ENCODE measurements around the gene AP4E1.
"Not testable (repeated sequence)": the region's sequence is repeated elsewhere in the genome, so short reads cannot be mapped to it uniquely, and the experiment has no call there.

Gene AP4E1

DNA sequence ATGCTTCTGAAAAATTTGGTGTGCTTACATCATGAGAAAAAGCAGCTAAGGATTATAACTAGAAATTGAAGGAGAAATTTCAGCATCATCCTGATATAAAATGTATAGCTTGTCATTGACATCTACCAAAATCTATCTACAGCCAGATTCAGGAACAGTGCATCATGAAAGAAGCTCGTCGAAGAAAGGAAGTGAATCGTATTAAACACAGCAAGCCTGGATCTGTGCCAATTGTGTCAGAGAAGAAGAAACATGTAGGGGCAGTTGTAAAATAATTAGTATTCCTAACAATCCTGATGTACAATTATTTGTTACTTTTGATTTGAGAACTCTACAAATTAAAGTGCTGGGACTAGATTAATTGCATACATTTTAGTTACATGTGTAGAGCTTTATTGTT, 37.2 kb downstream of the AP4E1 start:
- Histone ChIP-seq H2AK5ac (ENCODE audit: low read depth, low read length) (no peak overlapping the region), H3K18ac (ENCODE audit: low read length) (no peak overlapping the region), H3K4me3 (ENCODE audit: low read length in 2 of 2) (no peak overlapping the region), H2BK12ac (ENCODE audit: low read length) (no peak overlapping the region), H3K27ac (replicated peaks; ENCODE audit: low read length) (no peak overlapping the region), H2BK120ac (ENCODE audit: low read depth, low read length) (no peak overlapping the region), H3K23ac (ENCODE audit: low read depth, low read length, poor library complexity) (no peak overlapping the region), H3K36me3 (replicated peaks in 1 of 2; ENCODE audit: control insufficient read depth in 2 of 2, insufficient read depth in 2 of 2, low read length in 2 of 2) (peaks cover 2 to 61% of the 10 kb centered on the region in 2 donors), H4K8ac (ENCODE audit: low read depth, low read length) (no peak overlapping the region), H3K14ac (ENCODE audit: low read length) (no peak overlapping the region), H2AFZ (ENCODE audit: low read length) (no peak overlapping the region), H3K4me1 (ENCODE audit: control insufficient read depth in 2 of 2, insufficient read depth in 1 of 2, low read depth in 1 of 2, low read length in 2 of 2) (no peaks in the 10 kb centered on the region), H3K4ac (ENCODE audit: low read length) (no peak overlapping the region), H3K27me3 (ENCODE audit: control insufficient read depth in 3 of 3, insufficient read depth in 3 of 3, low read depth in 1 of 3, low read length in 3 of 3) (no peaks in the 10 kb centered on the region), H3K79me1 (ENCODE audit: low read depth, low read length) (no peaks in the 10 kb centered on the region), H2BK15ac (ENCODE audit: low read length) (no peak overlapping the region), H2BK5ac (ENCODE audit: low read length) (no peak overlapping the region), H3K9me3 (replicated peaks in 1 of 2; ENCODE audit: control insufficient read depth in 2 of 2, insufficient read depth in 1 of 2, low read depth in 1 of 2, low read length in 2 of 2) (peaks cover 0 to 2% of the 10 kb centered on the region in 2 donors), H3K9ac (ENCODE audit: low read depth, low read length, poor library complexity) (no peak overlapping the region), H4K91ac (ENCODE audit: low read depth, low read length, poor library complexity) (no peak overlapping the region), H3K4me2 (ENCODE audit: insufficient read depth, low read length, poor library complexity, severe bottlenecking) (no peak overlapping the region)
- no CpG with 5 or more reads among the region's 3 CpGs for WGBS, 2 donors (ENCODE audit: extremely low coverage in 2 of 2, insufficient read length in 2 of 2, insufficient replicate concordance in 1 of 2)
- no peak for DNase-seq (ENCODE audit: low spot score)

DNA sequence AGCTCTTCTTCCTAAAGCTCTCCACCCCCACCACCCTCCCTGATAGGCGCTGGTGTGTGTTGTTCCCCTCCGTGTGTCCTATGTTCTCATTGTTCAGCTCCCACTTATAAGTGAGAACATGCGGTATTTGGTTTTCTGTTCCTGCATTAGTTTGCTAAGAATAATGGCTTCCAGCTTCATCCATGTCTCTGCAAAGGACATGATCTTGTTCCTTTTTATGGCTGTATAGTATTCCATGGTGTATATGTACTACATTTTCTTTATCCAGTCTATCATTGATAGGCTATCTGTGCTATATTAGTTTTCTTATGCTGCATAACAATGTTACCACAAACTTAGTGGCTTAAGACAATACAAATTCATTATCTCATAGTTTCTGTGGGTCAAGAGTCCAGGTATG, 42.3 kb downstream of the AP4E1 start:
- not testable (repeated sequence) for H4K8ac ChIP-seq (ENCODE audit: low read depth, low read length); H2AFZ ChIP-seq (ENCODE audit: low read length); H3K4ac ChIP-seq (ENCODE audit: low read length); H3K4me3 ChIP-seq (ENCODE audit: low read length in 2 of 2); H4K91ac ChIP-seq (ENCODE audit: low read depth, low read length, poor library complexity); H3K14ac ChIP-seq (ENCODE audit: low read length); H2AK5ac ChIP-seq (ENCODE audit: low read depth, low read length); DNase-seq (ENCODE audit: low spot score); H2BK5ac ChIP-seq (ENCODE audit: low read length); H3K27ac ChIP-seq (replicated peaks; ENCODE audit: low read length); H2BK12ac ChIP-seq (ENCODE audit: low read length); H2BK120ac ChIP-seq (ENCODE audit: low read depth, low read length); H3K4me2 ChIP-seq (ENCODE audit: insufficient read depth, low read length, poor library complexity, severe bottlenecking); H3K9me3 ChIP-seq (replicated peaks in 1 of 2; ENCODE audit: control insufficient read depth in 2 of 2, insufficient read depth in 1 of 2, low read depth in 1 of 2, low read length in 2 of 2); H3K79me1 ChIP-seq (ENCODE audit: low read depth, low read length); H3K9ac ChIP-seq (ENCODE audit: low read depth, low read length, poor library complexity); H3K23ac ChIP-seq (ENCODE audit: low read depth, low read length, poor library complexity); H2BK15ac ChIP-seq (ENCODE audit: low read length); H3K18ac ChIP-seq (ENCODE audit: low read length); H3K4me1 ChIP-seq (ENCODE audit: control insufficient read depth in 2 of 2, insufficient read depth in 1 of 2, low read depth in 1 of 2, low read length in 2 of 2); H3K27me3 ChIP-seq (ENCODE audit: control insufficient read depth in 3 of 3, insufficient read depth in 3 of 3, low read depth in 1 of 3, low read length in 3 of 3)
- peaks cover 11 to 55% of the 10 kb centered on the region in 2 donors for H3K36me3 ChIP-seq (replicated peaks in 1 of 2; ENCODE audit: control insufficient read depth in 2 of 2, insufficient read depth in 2 of 2, low read length in 2 of 2)
- WGBS, 2 donors (ENCODE audit: extremely low coverage in 2 of 2, insufficient read length in 2 of 2, insufficient replicate concordance in 1 of 2), result no CpG with 5 or more reads among the region's 3 CpGs

DNA sequence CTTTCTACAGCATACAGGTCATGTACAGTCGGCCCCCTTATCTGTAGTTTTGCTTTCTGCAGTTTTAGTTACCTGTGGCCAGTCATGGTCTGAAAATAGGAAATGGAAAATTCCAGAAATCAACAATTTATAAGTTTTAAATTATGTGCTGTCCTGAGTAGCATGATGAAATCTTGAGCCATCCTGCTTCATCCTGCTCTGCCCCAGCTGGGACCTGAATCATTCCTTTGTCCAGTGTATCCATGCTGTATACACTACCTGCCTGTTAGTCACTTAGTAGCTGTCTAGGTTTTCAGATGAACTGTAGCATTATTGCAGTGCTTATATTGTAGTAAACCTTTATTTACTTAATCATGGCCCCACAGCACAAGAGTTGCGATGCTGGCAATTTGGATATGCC, 44.8 kb downstream of the AP4E1 start:
- H2BK12ac ChIP-seq (ENCODE audit: low read length), result no peak overlapping the region

DNA sequence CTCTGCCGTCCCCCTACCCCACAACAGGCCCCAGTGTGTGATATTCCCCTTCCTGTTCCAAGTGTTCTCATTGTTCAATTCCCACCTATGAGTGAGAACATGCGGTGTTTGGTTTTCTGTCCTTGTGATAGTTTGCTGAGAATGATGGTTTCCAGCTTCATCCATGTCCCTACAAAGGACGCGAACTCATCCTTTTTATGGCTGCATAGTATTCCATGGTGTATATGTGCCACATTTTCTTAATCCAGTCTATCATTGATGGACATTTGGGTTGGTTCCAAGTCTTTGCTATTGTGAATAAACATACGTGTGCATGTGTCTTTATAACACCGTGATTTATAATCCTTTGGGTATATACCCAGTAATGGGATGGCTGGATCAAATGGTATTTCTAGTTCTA, 46.4 kb downstream of the AP4E1 start:
- peaks cover 11 to 83% of the 10 kb centered on the region in 2 donors for H3K36me3 ChIP-seq (replicated peaks in 1 of 2; ENCODE audit: control insufficient read depth in 2 of 2, insufficient read depth in 2 of 2, low read length in 2 of 2)

More for the DNA sequence above, 44.8 kb downstream of the AP4E1 start:
- Histone ChIP-seq H3K36me3 (replicated peaks in 1 of 2; ENCODE audit: control insufficient read depth in 2 of 2, insufficient read depth in 2 of 2, low read length in 2 of 2) (peaks cover 11 to 71% of the 10 kb centered on the region in 2 donors), H3K27me3 (ENCODE audit: control insufficient read depth in 3 of 3, insufficient read depth in 3 of 3, low read depth in 1 of 3, low read length in 3 of 3) (no peaks in the 10 kb centered on the region), H2AFZ (ENCODE audit: low read length) (no peak overlapping the region), H2AK5ac (ENCODE audit: low read depth, low read length) (no peak overlapping the region), H2BK120ac (ENCODE audit: low read depth, low read length) (no peak overlapping the region), H3K14ac (ENCODE audit: low read length) (no peak overlapping the region), H3K4me1 (ENCODE audit: control insufficient read depth in 2 of 2, insufficient read depth in 1 of 2, low read depth in 1 of 2, low read length in 2 of 2) (no peaks in the 10 kb centered on the region), H3K18ac (ENCODE audit: low read length) (no peak overlapping the region), H2BK15ac (ENCODE audit: low read length) (no peak overlapping the region), H3K4me3 (ENCODE audit: low read length in 2 of 2) (no peak overlapping the region), H4K8ac (ENCODE audit: low read depth, low read length) (no peak overlapping the region), H3K9ac (ENCODE audit: low read depth, low read length, poor library complexity) (no peak overlapping the region), H3K4ac (ENCODE audit: low read length) (no peak overlapping the region), H3K4me2 (ENCODE audit: insufficient read depth, low read length, poor library complexity, severe bottlenecking) (no peak overlapping the region), H3K27ac (replicated peaks; ENCODE audit: low read length) (no peak overlapping the region), H3K79me1 (ENCODE audit: low read depth, low read length) (peaks cover 2% of the 10 kb centered on the region), H4K91ac (ENCODE audit: low read depth, low read length, poor library complexity) (no peak overlapping the region), H2BK5ac (ENCODE audit: low read length) (no peak overlapping the region), H3K23ac (ENCODE audit: low read depth, low read length, poor library complexity) (no peak overlapping the region), H3K9me3 (replicated peaks in 1 of 2; ENCODE audit: control insufficient read depth in 2 of 2, insufficient read depth in 1 of 2, low read depth in 1 of 2, low read length in 2 of 2) (peaks cover 5 to 6% of the 10 kb centered on the region in 2 donors)
- DNase-seq (ENCODE audit: low spot score), result no peak
- no CpG with 5 or more reads among the region's 2 CpGs for WGBS, 2 donors (ENCODE audit: extremely low coverage in 2 of 2, insufficient read length in 2 of 2, insufficient replicate concordance in 1 of 2)

More for the DNA sequence above, 46.4 kb downstream of the AP4E1 start:
- not testable (repeated sequence) for H3K4ac ChIP-seq (ENCODE audit: low read length); H3K9me3 ChIP-seq (replicated peaks in 1 of 2; ENCODE audit: control insufficient read depth in 2 of 2, insufficient read depth in 1 of 2, low read depth in 1 of 2, low read length in 2 of 2); H3K4me1 ChIP-seq (ENCODE audit: control insufficient read depth in 2 of 2, insufficient read depth in 1 of 2, low read depth in 1 of 2, low read length in 2 of 2); H2AFZ ChIP-seq (ENCODE audit: low read length); H3K9ac ChIP-seq (ENCODE audit: low read depth, low read length, poor library complexity); H3K18ac ChIP-seq (ENCODE audit: low read length); H3K27ac ChIP-seq (replicated peaks; ENCODE audit: low read length); H4K91ac ChIP-seq (ENCODE audit: low read depth, low read length, poor library complexity); H2BK15ac ChIP-seq (ENCODE audit: low read length); H3K23ac ChIP-seq (ENCODE audit: low read depth, low read length, poor library complexity); H2BK12ac ChIP-seq (ENCODE audit: low read length); H3K27me3 ChIP-seq (ENCODE audit: control insufficient read depth in 3 of 3, insufficient read depth in 3 of 3, low read depth in 1 of 3, low read length in 3 of 3); H2BK5ac ChIP-seq (ENCODE audit: low read length); H3K4me3 ChIP-seq (ENCODE audit: low read length in 2 of 2); DNase-seq (ENCODE audit: low spot score); H2AK5ac ChIP-seq (ENCODE audit: low read depth, low read length); H4K8ac ChIP-seq (ENCODE audit: low read depth, low read length); H3K4me2 ChIP-seq (ENCODE audit: insufficient read depth, low read length, poor library complexity, severe bottlenecking); H3K79me1 ChIP-seq (ENCODE audit: low read depth, low read length); H3K14ac ChIP-seq (ENCODE audit: low read length); H2BK120ac ChIP-seq (ENCODE audit: low read depth, low read length)
- no CpG with 5 or more reads among the region's 6 CpGs for WGBS, 2 donors (ENCODE audit: extremely low coverage in 2 of 2, insufficient read length in 2 of 2, insufficient replicate concordance in 1 of 2)

All from neuronal stem cell (in vitro differentiated cells).